HG03280 (cell line): ENCODE data around the gene RPUSD4.

ENCODE experiments used
- ATAC-seq: cut with Tn5 transposase; IDR thresholded peaks from one replicate; pipeline ENCODE4 v1.9.1; 2021; ENCODE audit warnings: mild to moderate bottlenecking, moderate library complexity; ENCODE audit not compliant: unreplicated experiment

The RPUSD4 gene

DNA sequence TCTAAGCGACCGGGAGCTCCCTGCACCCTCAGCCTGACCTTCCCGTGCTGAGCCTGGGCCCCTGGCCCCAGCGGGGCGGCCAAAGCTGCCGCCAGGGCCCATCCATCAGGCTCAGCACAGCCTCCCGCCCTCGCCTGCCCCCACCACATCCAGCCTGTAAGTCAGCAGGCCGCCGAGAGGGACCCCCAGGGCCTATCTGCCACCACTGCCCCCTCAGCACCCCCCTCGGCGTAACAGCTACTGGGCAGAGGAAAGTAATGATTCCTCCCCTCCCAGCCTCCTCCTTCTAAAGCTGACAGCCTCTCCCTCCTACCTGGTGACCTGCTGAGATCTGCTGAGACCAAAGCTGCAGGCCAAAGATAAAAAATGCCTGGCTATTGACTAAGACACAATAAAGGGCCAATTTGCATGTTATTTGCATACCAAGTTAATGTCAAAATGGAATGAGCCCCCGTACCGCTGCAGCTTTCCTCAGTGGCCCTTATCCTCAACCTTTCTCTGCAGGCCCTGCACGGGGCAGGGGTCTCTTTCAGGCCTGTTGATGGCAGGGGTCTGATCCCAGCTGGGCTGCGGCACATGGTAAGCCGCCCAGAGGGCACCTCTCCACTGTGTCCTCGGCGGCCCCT lies 51.6 kb downstream of the RPUSD4 start:
- ATAC-seq, result no peak

DNA sequence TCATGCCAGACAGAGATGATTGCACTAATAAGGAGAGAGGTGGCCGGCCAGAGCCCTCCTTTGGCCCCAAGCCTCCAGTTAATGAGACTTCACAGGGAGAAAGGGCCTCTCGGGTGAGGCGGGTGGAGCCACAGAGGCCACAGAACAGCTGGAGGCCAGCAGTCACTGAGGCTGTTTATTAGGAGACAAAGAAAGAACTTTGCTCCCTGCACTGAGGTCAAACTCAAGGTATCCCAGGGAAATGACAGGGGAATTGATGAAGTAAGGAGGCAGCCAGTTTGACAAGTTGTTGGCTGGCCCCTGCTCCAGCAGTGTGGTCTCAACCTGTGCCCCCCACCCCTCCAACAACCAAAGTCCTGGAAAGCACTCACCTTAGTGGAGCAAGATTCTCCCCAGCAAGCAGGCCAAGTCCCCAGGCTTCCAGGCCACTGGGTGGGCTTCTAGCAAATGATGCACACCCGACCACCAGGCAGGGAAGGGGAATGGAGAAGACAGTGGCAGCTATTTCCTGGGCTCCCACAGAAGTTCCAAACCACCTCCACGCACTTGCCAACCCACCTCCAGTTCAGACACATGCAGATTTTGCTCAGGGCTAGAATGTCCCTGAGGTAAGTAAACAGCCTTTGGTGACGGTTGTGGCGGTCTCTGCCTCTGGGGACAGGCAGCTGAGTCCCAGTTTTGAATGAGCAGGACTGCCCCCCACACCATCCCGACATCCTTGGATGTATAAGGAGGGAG lies 53.2 kb downstream of the RPUSD4 start:
- no peak for ATAC-seq

DNA sequence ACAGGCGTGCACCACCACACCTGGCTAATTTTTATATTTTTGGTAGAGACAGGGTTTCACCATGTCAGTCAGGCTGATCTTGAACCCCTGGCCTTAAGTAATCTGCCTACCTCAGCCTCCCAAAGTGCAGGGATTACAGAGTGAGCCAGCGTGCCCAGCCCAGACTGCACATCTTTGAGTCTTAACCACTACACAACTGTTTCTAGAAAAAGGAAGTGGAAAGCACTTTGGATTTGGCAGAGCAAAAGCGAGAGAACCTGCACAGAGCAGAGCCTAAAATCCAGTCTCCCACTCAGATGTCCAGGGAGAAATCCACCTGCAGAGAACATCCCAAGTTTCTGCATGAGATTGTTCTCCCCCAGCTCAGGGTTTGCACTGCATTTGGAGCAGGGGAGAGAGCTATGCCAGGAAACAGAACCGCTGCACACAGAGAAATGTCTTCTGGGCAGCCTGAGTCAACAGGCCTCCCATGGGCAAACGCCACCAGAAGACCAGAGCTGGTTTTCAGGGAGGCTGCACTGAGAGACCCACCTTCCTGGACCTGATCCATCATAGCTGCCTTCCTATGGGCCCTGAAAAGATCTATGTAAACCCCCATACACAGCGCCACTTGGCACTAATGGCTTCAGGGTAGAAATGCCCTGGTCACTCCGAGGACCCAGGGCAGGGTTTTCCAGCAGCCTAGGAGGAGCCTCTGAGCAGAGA lies 54.0 kb downstream of the RPUSD4 start:
- no peak for ATAC-seq

DNA sequence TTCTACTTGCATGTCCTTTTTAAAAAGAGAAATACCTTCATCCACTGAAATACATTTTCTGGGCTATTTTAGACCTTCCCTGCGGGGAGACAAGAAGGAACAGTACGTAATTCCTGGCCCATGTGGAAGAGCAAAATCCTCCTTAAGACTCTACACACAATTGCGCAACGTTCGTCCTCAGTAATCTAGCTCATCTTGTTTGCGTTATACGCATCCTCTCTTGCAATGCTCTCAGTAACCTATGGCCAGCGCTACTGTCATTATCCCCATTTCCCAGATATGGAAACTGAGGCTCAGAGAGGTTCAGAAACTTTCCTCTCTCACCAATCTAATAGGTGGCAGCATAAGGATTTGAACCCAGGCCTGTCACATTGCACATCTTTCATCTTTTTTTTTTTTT lies 54.6 kb downstream of the RPUSD4 start:
- ATAC-seq, result no peak

DNA sequence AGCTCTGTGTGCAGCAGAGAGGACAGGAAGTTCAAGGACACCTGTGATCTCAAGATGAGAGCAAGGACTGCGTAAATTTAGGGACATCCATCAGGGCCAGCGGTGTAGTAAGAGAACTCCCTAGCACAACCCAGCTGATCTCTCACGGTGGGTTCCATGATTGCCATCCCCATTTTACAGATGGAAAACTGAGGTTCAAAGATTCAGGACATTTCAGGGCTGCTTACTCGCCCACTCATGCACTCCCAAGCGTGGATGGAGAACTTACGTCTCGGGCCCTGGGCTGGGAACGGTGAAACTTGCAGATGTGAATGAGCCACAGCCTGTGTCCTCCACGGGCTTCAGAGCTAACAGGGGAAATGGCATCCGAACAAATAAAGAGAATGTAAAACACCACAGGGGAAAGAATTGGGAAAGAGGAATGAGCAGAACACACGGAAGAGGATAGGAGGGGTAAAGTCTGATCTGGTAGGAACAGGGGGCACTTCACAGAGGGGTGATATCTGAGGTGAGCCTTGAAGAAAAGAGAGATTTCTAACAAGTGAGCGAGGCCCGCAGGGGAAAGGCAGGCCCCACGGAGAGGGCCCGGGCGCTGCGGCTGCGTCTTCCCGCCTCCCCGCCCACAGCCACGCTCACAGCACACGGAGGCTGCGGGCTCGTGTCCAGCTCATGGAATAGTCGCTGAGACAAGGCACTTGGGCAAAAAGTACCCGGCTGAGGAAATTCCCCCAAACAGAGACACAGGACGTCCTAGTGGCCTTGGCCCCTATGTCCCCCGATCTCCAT lies 55.9 kb downstream of the RPUSD4 start:
- no peak for ATAC-seq

DNA sequence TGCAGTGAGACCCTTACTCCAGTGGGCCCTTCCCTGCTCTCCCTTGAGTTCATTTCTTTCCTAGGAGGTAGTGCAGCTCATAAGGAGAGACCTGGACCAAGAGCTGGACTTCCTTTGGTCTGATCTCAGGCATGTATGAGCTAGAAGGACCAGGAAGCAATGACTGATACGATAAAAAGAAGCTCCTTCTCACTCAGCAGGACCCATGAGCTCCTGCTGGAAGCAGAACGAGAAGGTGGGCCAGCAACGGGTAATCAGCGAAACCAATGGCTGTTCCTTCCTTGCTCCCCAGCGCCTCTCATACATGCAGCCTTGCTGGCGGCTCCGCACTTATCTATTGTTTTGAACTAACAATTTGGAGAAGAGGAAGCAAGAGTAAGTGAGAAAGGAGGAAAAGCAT lies 56.8 kb downstream of the RPUSD4 start:
- ATAC-seq, result no peak

DNA sequence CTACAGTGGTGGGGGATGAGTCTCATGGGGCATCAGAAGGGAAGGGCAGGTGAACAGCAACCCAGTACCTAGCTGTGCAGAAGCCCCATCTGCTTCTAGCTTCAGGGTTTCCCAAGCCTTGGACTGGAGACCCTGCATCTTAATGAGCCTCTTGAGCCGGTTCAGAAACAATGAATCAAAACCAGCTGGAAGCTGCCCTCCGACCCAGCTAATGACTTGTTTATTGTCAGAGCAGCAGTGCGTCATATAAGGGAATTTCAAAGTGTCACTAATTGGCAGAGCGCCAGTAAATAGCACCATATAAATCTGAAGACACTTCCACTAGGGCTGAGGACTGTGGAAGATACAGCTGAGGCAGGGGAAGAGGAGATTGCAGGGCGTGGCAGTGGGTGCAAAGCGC lies 57.5 kb downstream of the RPUSD4 start:
- ATAC-seq, result no peak

DNA sequence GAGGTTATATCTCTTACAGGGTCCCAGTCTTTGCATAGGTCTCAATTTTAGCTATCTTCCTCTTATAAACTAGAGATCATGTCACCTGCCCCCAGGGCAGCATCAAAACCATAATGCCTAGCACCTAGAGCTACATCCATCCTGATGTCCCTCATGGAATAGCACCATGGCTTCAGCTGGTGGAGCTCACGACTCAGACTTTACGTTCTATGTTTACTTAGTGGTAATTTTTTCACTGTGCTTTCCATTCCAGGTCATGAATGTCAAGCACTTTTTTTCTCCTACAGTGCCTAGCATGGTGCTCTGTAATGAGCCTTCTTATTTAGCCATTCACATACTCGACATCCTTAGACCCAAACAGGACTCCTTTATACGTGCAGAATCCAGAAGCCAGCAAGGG lies 58.4 kb downstream of the RPUSD4 start:
- no peak for ATAC-seq

DNA sequence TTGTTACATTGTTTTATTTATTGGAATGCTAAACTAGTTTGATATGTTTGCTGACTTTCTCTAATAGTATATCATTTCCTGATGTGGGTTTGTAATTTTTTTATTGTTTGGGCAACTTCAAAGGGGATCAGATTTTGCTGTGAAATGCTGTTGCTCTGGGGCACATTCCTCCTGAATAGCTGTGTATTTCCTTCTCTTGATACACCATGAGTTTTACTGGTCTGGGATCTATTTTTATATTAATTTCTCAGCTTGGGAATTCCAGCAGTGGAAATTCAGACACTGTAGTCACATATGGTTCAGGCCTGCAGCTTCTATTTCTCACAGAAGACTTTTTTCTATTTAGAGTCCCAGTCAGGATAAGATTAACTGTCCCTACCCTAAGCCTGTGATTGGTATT lies 58.9 kb downstream of the RPUSD4 start:
- no peak for ATAC-seq

DNA sequence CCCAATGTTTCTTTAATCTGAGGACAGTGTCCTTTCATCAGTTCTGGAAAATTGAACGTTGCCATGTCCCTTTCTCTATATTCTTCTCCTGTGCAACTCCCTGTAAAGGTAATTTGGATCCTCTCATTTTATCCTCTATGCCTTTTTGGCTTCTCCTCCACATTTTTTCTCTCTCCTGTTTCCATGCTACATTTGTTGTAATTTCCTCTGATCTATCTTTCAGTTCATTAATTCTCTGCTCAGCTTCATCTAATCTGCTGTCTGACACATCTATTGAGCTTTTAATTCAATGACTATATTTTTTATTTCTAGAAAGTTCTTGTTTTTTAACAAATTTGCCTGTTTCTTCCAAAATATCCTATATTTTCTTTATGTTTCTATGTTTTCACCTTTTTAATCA lies 59.3 kb downstream of the RPUSD4 start:
- no peak for ATAC-seq
